ENCODE results near the gene DLK2.

DNA sequence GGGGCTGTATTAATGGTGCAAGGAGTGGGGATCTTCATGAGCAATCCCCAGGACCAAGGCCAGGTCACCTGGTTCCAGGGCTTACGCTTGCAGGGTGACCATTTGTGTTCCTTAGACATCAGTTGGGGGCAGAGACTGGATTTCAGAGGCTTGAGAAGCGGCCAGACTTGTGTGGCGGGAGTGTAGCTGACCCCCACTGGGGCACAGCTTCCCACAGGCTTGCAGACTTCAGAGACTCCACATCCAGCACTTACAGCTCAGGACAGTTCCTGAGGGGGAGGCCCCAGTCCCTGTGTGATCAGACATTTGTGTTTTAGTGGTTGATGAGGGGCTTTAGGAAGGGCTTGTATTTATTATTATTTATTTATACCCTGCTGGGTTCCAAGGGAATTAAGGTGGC is 37.3 kb upstream of the DLK2 start:
- TF ChIP-seq, protein P1, sequence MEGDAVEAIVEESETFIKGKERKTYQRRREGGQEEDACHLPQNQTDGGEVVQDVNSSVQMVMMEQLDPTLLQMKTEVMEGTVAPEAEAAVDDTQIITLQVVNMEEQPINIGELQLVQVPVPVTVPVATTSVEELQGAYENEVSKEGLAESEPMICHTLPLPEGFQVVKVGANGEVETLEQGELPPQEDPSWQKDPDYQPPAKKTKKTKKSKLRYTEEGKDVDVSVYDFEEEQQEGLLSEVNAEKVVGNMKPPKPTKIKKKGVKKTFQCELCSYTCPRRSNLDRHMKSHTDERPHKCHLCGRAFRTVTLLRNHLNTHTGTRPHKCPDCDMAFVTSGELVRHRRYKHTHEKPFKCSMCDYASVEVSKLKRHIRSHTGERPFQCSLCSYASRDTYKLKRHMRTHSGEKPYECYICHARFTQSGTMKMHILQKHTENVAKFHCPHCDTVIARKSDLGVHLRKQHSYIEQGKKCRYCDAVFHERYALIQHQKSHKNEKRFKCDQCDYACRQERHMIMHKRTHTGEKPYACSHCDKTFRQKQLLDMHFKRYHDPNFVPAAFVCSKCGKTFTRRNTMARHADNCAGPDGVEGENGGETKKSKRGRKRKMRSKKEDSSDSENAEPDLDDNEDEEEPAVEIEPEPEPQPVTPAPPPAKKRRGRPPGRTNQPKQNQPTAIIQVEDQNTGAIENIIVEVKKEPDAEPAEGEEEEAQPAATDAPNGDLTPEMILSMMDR (IDR thresholded peaks at IDR 0.05; ENCODE audit: low read length): no peak
- no peak for TF ChIP-seq EZH2 (IDR thresholded peaks at IDR 0.05; ENCODE audit: borderline replicate concordance, low read length)
